22Rv1 (cell line): Measurements from ENCODE around the gene VPS52.
"Not testable (repeated sequence)": the region's sequence is repeated elsewhere in the genome, so short reads cannot be mapped to it uniquely, and the experiment has no call there.

Source experiments
- H3K27ac ChIP-seq: fragments of 450-650 bp; 2 replicates; pipeline ENCODE4 v1.5.1; 2017
- ZFX ChIP-seq: fragments of 450-650 bp; IDR thresholded peaks from 2 replicates; pipeline ENCODE4 v1.6.1; 2017; ENCODE audit warnings: antibody characterized with exemption, borderline replicate concordance
- TF ChIP-seq, protein P1 (sequence below): fragments of 450-650 bp; IDR thresholded peaks from 2 replicates; pipeline ENCODE4 v1.5.1; 2017; ENCODE audit warnings: mild to moderate bottlenecking

The VPS52 gene

GRCh38 chr6:33273129-33273923 is 1.6 kb upstream of the VPS52 start:
- peak overlapping the region; percentile 93 for H3K27ac ChIP-seq
- TF ChIP-seq, protein P1, sequence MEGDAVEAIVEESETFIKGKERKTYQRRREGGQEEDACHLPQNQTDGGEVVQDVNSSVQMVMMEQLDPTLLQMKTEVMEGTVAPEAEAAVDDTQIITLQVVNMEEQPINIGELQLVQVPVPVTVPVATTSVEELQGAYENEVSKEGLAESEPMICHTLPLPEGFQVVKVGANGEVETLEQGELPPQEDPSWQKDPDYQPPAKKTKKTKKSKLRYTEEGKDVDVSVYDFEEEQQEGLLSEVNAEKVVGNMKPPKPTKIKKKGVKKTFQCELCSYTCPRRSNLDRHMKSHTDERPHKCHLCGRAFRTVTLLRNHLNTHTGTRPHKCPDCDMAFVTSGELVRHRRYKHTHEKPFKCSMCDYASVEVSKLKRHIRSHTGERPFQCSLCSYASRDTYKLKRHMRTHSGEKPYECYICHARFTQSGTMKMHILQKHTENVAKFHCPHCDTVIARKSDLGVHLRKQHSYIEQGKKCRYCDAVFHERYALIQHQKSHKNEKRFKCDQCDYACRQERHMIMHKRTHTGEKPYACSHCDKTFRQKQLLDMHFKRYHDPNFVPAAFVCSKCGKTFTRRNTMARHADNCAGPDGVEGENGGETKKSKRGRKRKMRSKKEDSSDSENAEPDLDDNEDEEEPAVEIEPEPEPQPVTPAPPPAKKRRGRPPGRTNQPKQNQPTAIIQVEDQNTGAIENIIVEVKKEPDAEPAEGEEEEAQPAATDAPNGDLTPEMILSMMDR: no peak
- TF ChIP-seq ZFX: no peak

- TF ChIP-seq, protein P1: no peak
- TF ChIP-seq ZFX: no peak
- H3K27ac ChIP-seq: peak overlapping the region; percentile 93
These were observed 826 bp upstream of the VPS52 start for GRCh38 chr6:33272275-33273128.

DNA sequence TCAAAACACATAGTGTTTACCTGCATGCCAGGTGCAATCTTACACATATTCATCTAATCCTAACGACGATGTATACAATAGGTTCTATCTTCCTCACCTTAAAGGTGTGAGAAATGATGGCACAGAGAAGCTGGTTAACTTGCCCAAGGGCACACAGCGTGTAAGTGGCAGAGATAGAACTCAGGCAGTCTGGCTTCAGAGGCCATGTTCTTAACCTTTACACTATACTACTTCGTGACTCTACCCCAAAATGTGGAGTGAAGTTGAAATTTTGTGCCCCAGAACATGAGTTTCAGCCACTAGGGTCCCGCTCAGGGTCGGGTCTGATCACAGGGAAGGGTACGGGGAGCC is 584 bp downstream of the VPS52 start:
- peak overlapping the region; percentile 93 for H3K27ac ChIP-seq
- TF ChIP-seq, protein P1: no peak
- TF ChIP-seq ZFX: no peak

DNA sequence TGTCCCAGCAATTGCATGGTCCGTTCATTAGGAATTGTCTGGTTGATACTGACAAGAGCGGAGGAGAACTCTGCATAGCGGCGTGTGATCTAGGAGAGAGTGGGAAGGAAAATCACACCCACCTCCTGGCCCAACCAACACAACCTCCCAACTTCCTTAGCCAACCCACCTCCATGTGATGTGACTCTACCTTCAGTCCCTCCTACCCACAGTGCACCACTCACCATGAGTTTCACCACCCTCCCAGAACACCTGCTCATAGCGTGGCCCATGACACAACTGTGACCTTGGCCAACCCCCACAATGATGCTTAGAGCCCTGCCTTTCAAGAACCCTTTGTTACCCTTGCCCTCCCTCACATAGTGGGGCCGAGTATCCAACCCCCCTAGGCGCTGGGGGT is 7.7 kb downstream of the VPS52 start:
- H3K27ac ChIP-seq: no peak overlapping the region
- no peak for TF ChIP-seq ZFX
- TF ChIP-seq, protein P1: no peak

GRCh38 chr6:33262490-33262889 is 9.2 kb downstream of the VPS52 start:
- not testable (repeated sequence) for H3K27ac ChIP-seq

DNA sequence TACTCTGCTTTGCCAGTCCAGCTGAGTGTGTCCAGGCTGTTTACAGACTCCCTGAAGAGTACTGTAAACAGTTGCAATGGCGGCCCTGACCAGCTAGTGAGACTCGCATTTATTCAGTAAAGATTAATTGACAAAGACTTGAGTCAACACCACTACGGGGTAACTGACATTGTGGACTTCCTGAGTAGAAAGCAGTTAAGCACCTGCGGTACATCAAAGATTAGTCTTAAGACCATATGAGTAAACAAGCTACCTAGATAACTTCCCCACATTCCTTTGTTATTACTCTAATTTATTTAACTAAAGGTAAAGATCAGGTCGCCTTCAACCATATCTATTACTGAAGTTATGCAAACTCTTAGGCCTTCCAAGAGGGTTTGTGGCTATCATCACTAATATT is 12.6 kb downstream of the VPS52 start:
- no peak overlapping the region for H3K27ac ChIP-seq
- TF ChIP-seq ZFX: no peak

DNA sequence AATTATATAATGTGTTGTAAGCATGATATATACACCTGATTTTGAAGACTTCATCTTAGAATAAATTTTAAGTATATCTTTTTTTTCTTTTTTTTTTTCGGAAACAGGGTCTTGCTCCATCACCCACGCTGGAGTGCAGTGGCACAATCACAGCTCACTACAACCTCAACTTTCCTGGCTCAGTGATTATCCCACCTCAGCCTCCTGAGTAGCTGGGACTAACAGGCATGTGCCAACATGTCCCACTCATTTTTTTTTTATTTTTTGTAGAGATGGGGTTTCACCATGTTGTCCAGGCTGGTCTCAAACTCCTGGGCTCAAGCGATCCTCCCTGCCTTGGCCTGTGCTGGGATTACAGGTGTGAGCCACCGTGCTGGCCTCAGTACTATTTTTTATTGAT is 17.1 kb downstream of the VPS52 start:
- TF ChIP-seq ZFX: no peak
- TF ChIP-seq, protein P1: no peak
- no peak overlapping the region for H3K27ac ChIP-seq

DNA sequence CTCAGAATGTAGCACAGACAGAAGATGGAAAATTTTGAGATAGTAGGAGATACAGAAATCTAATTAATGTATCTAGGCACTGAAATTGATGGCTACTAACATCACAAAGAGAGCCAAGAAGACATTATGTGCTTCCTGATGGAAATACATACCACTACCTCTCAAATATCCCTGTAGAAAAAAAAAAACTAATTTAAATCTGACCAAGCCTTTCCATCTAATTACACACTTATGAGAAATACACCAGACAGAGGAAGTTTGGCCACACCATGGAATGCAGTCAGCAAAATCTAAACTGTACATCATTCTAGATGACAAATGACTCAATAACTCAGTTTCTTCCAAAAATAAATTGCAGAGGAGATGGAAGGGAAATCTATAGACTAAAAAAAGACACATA is 18.9 kb downstream of the VPS52 start:
- H3K27ac ChIP-seq: no peak overlapping the region
- TF ChIP-seq ZFX: no peak
- TF ChIP-seq, protein P1: no peak
